Stimulated activated CD8-positive, alpha-beta memory T cell treated with anti-CD3 and anti-CD28 coated beads, Interleukin-4, amount 100 ng/mL, for 48 hours (primary cell): Measurements from ENCODE around the gene IL1RL1.

Experiments used
- DNase-seq: peaks from one replicate; pipeline ENCODE4 v3.0.0-alpha.2; 2020

IL1RL1 gene

DNA sequence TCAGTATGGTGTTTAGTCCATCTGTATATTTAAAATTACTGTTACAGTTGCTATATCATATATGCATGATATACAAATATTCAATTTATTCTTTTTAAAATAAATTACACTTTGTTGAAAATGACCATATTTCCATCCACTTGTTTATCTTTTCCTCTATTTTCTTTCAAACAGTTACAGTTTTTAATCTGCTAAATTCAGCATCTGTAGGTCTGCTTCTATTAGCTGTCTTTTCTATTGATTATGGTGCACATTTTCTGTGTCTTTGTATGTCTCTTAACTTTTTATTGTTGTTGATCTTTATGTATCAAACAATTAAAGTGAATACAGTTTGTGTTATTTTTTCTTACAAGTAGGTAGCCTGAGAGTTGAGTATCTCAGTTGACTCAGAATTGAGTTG is 72.4 kb downstream of the IL1RL1 start:
- DNase-seq: no peak

GRCh38 chr2:102385522-102385921 is 74.2 kb downstream of the IL1RL1 start:
- DNase-seq: no peak

GRCh38 chr2:102386004-102386403 is 74.6 kb downstream of the IL1RL1 start:
- DNase-seq: no peak

- DNase-seq: no peak
Measured at GRCh38 chr2:102386867-102387541, 75.6 kb downstream of the IL1RL1 start.

- no peak for DNase-seq
Measured at GRCh38 chr2:102387763-102388546, 76.6 kb downstream of the IL1RL1 start.

- no peak for DNase-seq
Measured at GRCh38 chr2:102391565-102391964, 80.2 kb downstream of the IL1RL1 start.

- no peak for DNase-seq
Measured at GRCh38 chr2:102392096-102392495, 80.7 kb downstream of the IL1RL1 start.

DNA sequence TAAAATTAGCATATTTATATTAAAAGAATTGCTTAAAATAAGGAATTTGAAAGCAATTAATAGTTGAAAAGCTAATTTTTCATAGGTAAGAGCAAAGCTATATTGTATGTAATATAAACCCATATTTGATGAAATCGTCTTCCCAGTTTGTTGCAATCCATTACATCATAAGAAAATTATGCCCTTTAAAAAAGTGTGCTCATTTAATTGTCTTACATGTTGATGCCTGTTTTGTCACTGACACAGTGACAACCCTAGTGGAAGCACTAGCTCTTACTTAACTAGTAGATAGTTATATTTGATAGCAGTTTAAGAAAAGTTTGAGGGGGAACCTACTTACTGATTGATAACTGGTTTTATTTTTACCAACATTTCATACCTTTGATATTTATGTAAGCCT is 81.6 kb downstream of the IL1RL1 start:
- no peak for DNase-seq

- DNase-seq: no peak
Measured at GRCh38 chr2:102396012-102396411, 84.6 kb downstream of the IL1RL1 start.

DNA sequence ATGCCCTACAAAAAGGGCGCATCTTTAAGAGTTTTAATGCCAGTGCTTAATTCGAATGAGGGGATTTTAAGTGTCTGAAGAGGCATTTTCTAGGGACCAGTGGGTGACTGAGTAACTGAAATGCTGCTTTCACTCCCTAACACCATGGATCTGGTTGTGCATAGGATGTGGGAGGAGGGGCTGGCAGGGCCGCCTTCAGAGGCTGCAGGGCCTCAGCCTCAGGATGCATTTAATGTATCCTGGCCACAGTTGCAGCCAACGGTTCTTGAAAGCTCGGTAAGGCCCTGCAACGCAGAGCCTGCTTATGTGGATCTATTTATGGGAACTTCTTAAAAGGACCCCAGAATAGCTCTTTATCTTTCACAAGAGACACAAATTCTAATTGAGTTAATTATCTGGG is 85.8 kb downstream of the IL1RL1 start:
- no peak for DNase-seq

- DNase-seq: no peak
Measured at GRCh38 chr2:102399499-102400141, 88.3 kb downstream of the IL1RL1 start.

- DNase-seq: no peak
Measured at GRCh38 chr2:102401456-102401855, 90.1 kb downstream of the IL1RL1 start.
